M059J (cell line): ENCODE results near the gene FASTK. TPM values are rescaled to one million over a fixed set of nuclear protein-coding genes. Genes with fewer than 3 reads are reported as not detected.
"Not testable (repeated sequence)": the region's sequence is repeated elsewhere in the genome, so short reads cannot be mapped to it uniquely, and the experiment has no call there.

Experiments used
- DNase-seq: peaks from one replicate; pipeline ENCODE4 v3.0.0-alpha.2; 2012; ENCODE audit warnings: low read depth
- total RNA-seq: library from RNA; depleted of rRNA; stranded (reverse); fragments of >200 nt; shearing (Covaris generic); gene quantifications from 2 replicates; pipeline ENCODE4 v1.2.3, GENCODE V29; 2014; rRNA removed

Gene FASTK
- total RNA-seq, 1 experiment from 2014 or later = 97.9 TPM

- DNase-seq = not testable (repeated sequence)
Observed at GRCh38 chr7:151026771-151027727, 53.6 kb downstream of the FASTK start.

Other genes with a start within 250 kb of the FASTK start
- 0.17 TPM in 1 of 2 replicates, not detected in the other for gene AOC1, start 228.3 kb downstream of the FASTK start, total RNA-seq
- 0.30 and 0.37 TPM in 2 replicates for gene KCNH2, start 102.5 kb downstream of the FASTK start, total RNA-seq
- gene NOS3, start 89.8 kb downstream of the FASTK start, total RNA-seq = not detected in 2 replicates
- gene ATG9B, start 56.3 kb downstream of the FASTK start, total RNA-seq = not detected in 2 replicates
- gene ABCB8, start 52.4 kb downstream of the FASTK start, total RNA-seq = 24.2 and 29.0 TPM in 2 replicates
- gene ASIC3, start 32.3 kb downstream of the FASTK start, total RNA-seq = 0.20 and 0.22 TPM in 2 replicates
- gene CDK5, start 22.9 kb downstream of the FASTK start, total RNA-seq = 36.6 and 54.2 TPM in 2 replicates
- gene SLC4A2, start 21.2 kb downstream of the FASTK start, total RNA-seq = 101 and 105 TPM in 2 replicates
- 73.4 and 80.3 TPM in 2 replicates for gene TMUB1, start 2.7 kb upstream of the FASTK start, total RNA-seq
- 35.1 and 36.7 TPM in 2 replicates for gene AGAP3, start 5.7 kb upstream of the FASTK start, total RNA-seq
- gene GBX1, start 86.9 kb upstream of the FASTK start, total RNA-seq = not detected in 2 replicates
- gene ASB10, start 106.4 kb upstream of the FASTK start, total RNA-seq = not detected in 2 replicates
- gene H2BK1, start 129.7 kb upstream of the FASTK start, total RNA-seq = not detected in 2 replicates
- gene ABCF2, start 146.4 kb upstream of the FASTK start, total RNA-seq = 65.0 and 74.0 TPM in 2 replicates
- 47.2 and 90.1 TPM in 2 replicates for gene CHPF2, start 151.7 kb upstream of the FASTK start, total RNA-seq
- gene SMARCD3, start 167.9 kb upstream of the FASTK start, total RNA-seq = 3.2 and 4.3 TPM in 2 replicates